SU-DHL-6 (cell line): ENCODE results near the gene GRPR.

Experiments
- CTCF ChIP-seq: fragments of 200-600 bp; sonication (generic); IDR thresholded peaks from one replicate; pipeline ENCODE4 v1.5.1; 2017; ENCODE audit warnings: antibody characterized with exemption, mild to moderate bottlenecking, low read length, moderate library complexity; ENCODE audit not compliant: insufficient read depth, poor library complexity, severe bottlenecking
- EZH2phosphoT487 ChIP-seq: fragments of 200-600 bp; sonication (generic), shearing (Covaris generic); conservative IDR thresholded peaks from 2 replicates; pipeline ENCODE4 v1.6.1; 2018; ENCODE audit warnings: mild to moderate bottlenecking, antibody characterized with exemption, low read length, moderate library complexity, mixed read lengths

- TF ChIP-seq CTCF (no peak), EZH2phosphoT487 (no peak)
Observed at GRCh38 chrX:16096141-16096540, 27.2 kb upstream of the GRPR start.
